GM12878 (cell line): Measurements from ENCODE around the gene ISG20. TPM values are rescaled to one million over a fixed set of nuclear protein-coding genes. Genes with fewer than 3 reads are reported as not detected.
"Not testable (repeated sequence)": the region's sequence is repeated elsewhere in the genome, so short reads cannot be mapped to it uniquely, and the experiment has no call there.

Experiments
- ATAC-seq: fragments of 200-7000 bp; cut with Tn5 transposase; 3 replicates; pipeline ENCODE4 v1.9.1; 2020; ENCODE audit warnings: mild to moderate bottlenecking, moderate library complexity
- BruUV-seq: library from RNA; stranded (reverse); fragments of 400-500 nt; replicated peaks from 2 replicates; lab custom pipeline; 2021; lab: Mats Ljungman, UMichigan
- CTCF ChIA-PET: fragments of 300-600 bp; sonication (Branson Sonifier 250); formaldehyde crosslinking; extraction: SDS; loops from one replicate; lab custom pipeline; 2021; ENCODE audit warnings: inconsistent platforms; lab: Yijun Ruan, JAX
- POLR2A ChIA-PET: fragments of 350-600 bp; formaldehyde crosslinking; extraction: SDS; loops from one replicate; lab custom pipeline; 2021; ENCODE audit warnings: inconsistent platforms; lab: Charles Lee
- RAD21 ChIA-PET: fragments of 300-600 bp; sonication (Branson Sonifier 250); formaldehyde crosslinking; loops from one replicate; lab custom pipeline; 2023; ENCODE audit warnings: antibody characterized with exemption; ENCODE audit not compliant: unreplicated experiment; lab: Charles Lee
- SMC1A ChIA-PET: fragments of 300-600 bp; sonication (Branson Sonifier 250); formaldehyde crosslinking; loops from one replicate; lab custom pipeline; 2023; ENCODE audit not compliant: unreplicated experiment, uncharacterized antibody; lab: Charles Lee
- DNase-seq: peaks from one replicate; pipeline ENCODE4 v3.0.0-alpha.2; 2011; ENCODE audit warnings: low read depth, low spot score
- FAIRE-seq: peaks from 3 replicates; lab custom pipeline; 2011; peaks lifted over from hg19 to GRCh38; lab: Jason Lieb, UNC
- H2AFZ ChIP-seq: 2 replicates; pipeline ENCODE4 v1.6.0; 2011; ENCODE audit warnings: low read depth, low read length, control low read depth; ENCODE audit not compliant: control insufficient read depth
- H3K27ac ChIP-seq: 2 replicates; pipeline ENCODE4 v1.5.1; 2011; ENCODE audit warnings: control low read depth; ENCODE audit not compliant: control insufficient read depth, insufficient read depth
- H3K27me3 ChIP-seq, 2 experiments: replicated peaks in 1 of 2; 2 replicates each; pipeline versions ENCODE4 v1.6.0 to v1.6.1; 2011; ENCODE audit warnings: low read length in 1 of 2; ENCODE audit not compliant: control insufficient read depth in 2 of 2, insufficient read depth in 2 of 2
- H3K36me3 ChIP-seq, 2 experiments: 2 replicates each; pipeline ENCODE4 v1.5.1; 2011; ENCODE audit warnings: low read length in 1 of 2; ENCODE audit not compliant: control insufficient read depth in 2 of 2, insufficient read depth in 2 of 2
- H3K4me1 ChIP-seq: 2 replicates; pipeline ENCODE4 v1.6.1; 2011; ENCODE audit warnings: mild to moderate bottlenecking, low read length, moderate library complexity, mixed read lengths; ENCODE audit not compliant: control insufficient read depth, insufficient read depth
- H3K4me2 ChIP-seq: 2 replicates; pipeline ENCODE4 v1.6.0; 2011; ENCODE audit warnings: control low read depth; ENCODE audit not compliant: control insufficient read depth, insufficient read depth
- H3K4me3 ChIP-seq: fragments of 200-600 bp; sonication (generic); 2 replicates; pipeline ENCODE4 v1.5.1; 2016
- H3K79me2 ChIP-seq: 2 replicates; pipeline ENCODE4 v1.6.0; 2011; ENCODE audit warnings: low read length; ENCODE audit not compliant: control insufficient read depth, insufficient read depth
- H3K9ac ChIP-seq: 2 replicates; pipeline ENCODE4 v1.8.0; 2011; ENCODE audit warnings: low read length, control low read depth, mixed read lengths; ENCODE audit not compliant: control insufficient read depth, insufficient read depth
- H3K9me3 ChIP-seq: replicated peaks from 3 replicates; pipeline ENCODE4 v1.5.1; 2011; ENCODE audit warnings: mild to moderate bottlenecking, low read length; ENCODE audit not compliant: control insufficient read depth, insufficient read depth
- H4K20me1 ChIP-seq: 2 replicates; pipeline ENCODE4 v1.6.0; 2011; ENCODE audit not compliant: control insufficient read depth, insufficient read depth
- HCFC1 ChIP-seq: fragments of 150-350 bp; IDR thresholded peaks from 2 replicates; pipeline ENCODE4 v1.6.1; 2014; ENCODE audit warnings: low read length
- IRF3 ChIP-seq: fragments of 450-650 bp; IDR thresholded peaks from 2 replicates; pipeline ENCODE4 v1.6.1; 2014; ENCODE audit warnings: mild to moderate bottlenecking
- KLF5 ChIP-seq: fragments of 450-650 bp; IDR thresholded peaks from 2 replicates; pipeline ENCODE4 v1.6.1; 2014; ENCODE audit warnings: mild to moderate bottlenecking; ENCODE audit not compliant: partially characterized antibody
- NFIC ChIP-seq: IDR thresholded peaks from 2 replicates; pipeline ENCODE4 v1.6.1; 2012; ENCODE audit warnings: low read depth, mild to moderate bottlenecking, inconsistent platforms, low read length, moderate library complexity
- NR2C1 ChIP-seq: fragments of 450-650 bp; IDR thresholded peaks from 2 replicates; pipeline ENCODE4 v1.6.1; 2017; ENCODE audit warnings: antibody characterized with exemption, mild to moderate bottlenecking, moderate library complexity
- NRF1 ChIP-seq: conservative IDR thresholded peaks from 2 replicates; pipeline ENCODE4 v1.6.1; 2011; ENCODE audit warnings: mild to moderate bottlenecking, low read depth, low read length, improper control_type of control experiment
- POLR2A ChIP-seq: IDR thresholded peaks from 2 replicates; pipeline ENCODE4 v1.6.1; 2011; ENCODE audit warnings: low read depth, mild to moderate bottlenecking, low read length
- POU2F2 ChIP-seq: IDR thresholded peaks from 3 replicates; pipeline ENCODE4 v1.6.1; 2011; ENCODE audit warnings: low read depth, mild to moderate bottlenecking, low read length, borderline replicate concordance
- STAT1 ChIP-seq: fragments of 450-650 bp; conservative IDR thresholded peaks from 2 replicates; pipeline ENCODE4 v1.6.1; 2014; ENCODE audit warnings: antibody characterized with exemption, mild to moderate bottlenecking
- TARDBP ChIP-seq: IDR thresholded peaks from 2 replicates; pipeline ENCODE4 v1.6.1; 2016; ENCODE audit warnings: borderline replicate concordance
- ZNF274 ChIP-seq: IDR thresholded peaks from one replicate; pipeline ENCODE4 v1.8.0; 2011; ENCODE audit not compliant: insufficient read length, insufficient read depth
- WGBS: methylation state at CpG from one replicate; pipeline ENCODE4 v1.1.6; 2016; ENCODE audit warnings: low lambda C conversion rate; ENCODE audit not compliant: insufficient replicate concordance, insufficient coverage; ENCODE audit errors: missing lambda C conversion rate; 5-methylcytosine and 5-hydroxymethylcytosine counted together
- in situ Hi-C: fragments of 300-500 bp; cut with MboI; formaldehyde crosslinking; loops from 9 replicates; pipeline ENCODE4 v1.14.3; 2018; ENCODE audit warnings: mixed read lengths
- intact Hi-C: fragments of 100-400 bp; cut with micrococcal nuclease; formaldehyde crosslinking; loops from one replicate; pipeline ENCODE4 v1.14.2; 2022; ENCODE audit not compliant: unreplicated experiment
- polyA plus RNA-seq, 11 experiments: library from polyadenylated mRNA; depleted of rRNA in 4 of 11; unstranded in 6 of 11; stranded (reverse) in 5 of 11; fragments of >200 nt; fragmentation: Nextera tagmentation in 4 of 11; fragmentation: Illumina TruSeq in 1 of 11; extraction: Ambion mirVana in 4 of 11; extraction: Trizol in 1 of 11; gene quantifications; 1 replicate in 1 of 11; 2 replicates in 10 of 11; pipeline versions ENCODE4 v1.2.1 to v1.2.3, GENCODE V29; 2011 to 2016; ENCODE audit warnings: inconsistent platforms in 2 of 11, missing spikeins in 2 of 11, low read depth in 1 of 11
- total RNA-seq, 4 experiments: library from RNA; depleted of rRNA in 3 of 4; stranded (reverse); fragments of >200 nt in 3 of 4; fragmentation: Illumina TruSeq in 1 of 4; extraction: Trizol in 1 of 4; gene quantifications; 2 replicates each; pipeline versions ENCODE4 v1.2.1 to v1.2.3, GENCODE V29; 2013 to 2021

ISG20 gene
- total and polyA plus RNA-seq, 10 of the 15 experiments (the other 5 are each of a cell fraction or from before 2014, with no cell fraction given), result 23.4 to 210 (median 85.9) TPM

GRCh38 chr15:88630798-88631463 lies 7.9 kb upstream of the ISG20 start (continued):
- TF ChIP-seq NR2C1 (no peak), HCFC1 (no peak), NRF1 (no peak), IRF3 (no peak), TARDBP (no peak), STAT1 (no peak), POU2F2 (no peak), KLF5 (no peak), ZNF274 (no peak)

DNA sequence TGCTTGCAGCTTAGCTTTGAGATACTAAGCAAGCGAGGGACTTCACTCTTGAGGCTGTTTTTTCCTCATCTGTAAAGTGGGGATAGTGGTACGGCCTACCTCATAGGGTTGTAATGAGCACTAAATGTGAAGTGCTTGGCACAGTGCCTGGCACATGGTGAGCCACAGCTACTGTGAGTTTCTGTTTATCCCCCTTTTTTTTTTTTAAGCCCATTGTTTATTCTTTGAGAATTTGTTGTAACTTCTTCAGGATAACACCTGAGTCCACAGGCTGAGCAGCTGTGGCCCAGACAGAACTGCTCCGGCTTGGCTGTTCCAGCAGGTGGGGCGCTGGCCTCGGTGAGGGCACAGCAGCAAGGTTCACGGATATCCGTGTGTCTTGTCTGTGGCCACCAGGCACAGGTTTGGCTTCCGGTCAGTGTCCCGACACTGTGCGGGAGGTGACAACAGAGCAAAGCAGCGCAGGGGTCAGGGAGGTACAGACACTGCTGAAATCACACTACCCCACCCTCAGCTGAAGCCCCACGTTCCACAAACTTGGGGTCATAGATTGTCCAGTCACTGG lies 7.3 kb upstream of the ISG20 start:
- intact Hi-C loops, result no loop called here
- Histone ChIP-seq H3K4me1 (peaks cover 61% of the 10 kb centered on the region), H3K4me3 (no peak overlapping the region), H3K9me3 (no peaks in the 10 kb centered on the region), H2AFZ (no peak overlapping the region), H3K79me2 (peaks cover 48% of the 10 kb centered on the region), H3K27me3 (no peaks in the 10 kb centered on the region), H3K9ac (no peak overlapping the region), H4K20me1 (peaks cover 12% of the 10 kb centered on the region), H3K4me2 (no peak overlapping the region), H3K36me3 (peaks cover 27 to 34% of the 10 kb centered on the region in 2 experiments), H3K27ac (no peak overlapping the region)
- TF ChIP-seq POLR2A (peak; percentile 63), NFIC (no peak)
- in situ Hi-C loops, result no loop called here
- SMC1A ChIA-PET, result interaction anchor here (0.9 to 5.6 kb wide), 5 partner anchors 7 to 459 kb away, joined by 3 to 35 read pairs (median 4); no protein-coding TSS in a partner anchor
- BruUV-seq, result no TSS peak
- RAD21 ChIA-PET, result interaction anchor here (2.5 kb wide), 1 partner anchor 7 kb away, joined by 6 read pairs; no protein-coding TSS in a partner anchor
- no peak for DNase-seq
- FAIRE-seq, result no peak
- no peak for ATAC-seq
- CTCF ChIA-PET, result interaction anchor here (1.0 to 2.6 kb wide), 4 partner anchors 7 to 131 kb away, joined by 3 to 20 read pairs (median 8); no protein-coding TSS in a partner anchor
- POLR2A ChIA-PET, result interaction anchor here (1.2 to 2.3 kb wide), 2 partner anchors 10 to 25 kb away, joined by 3 to 8 read pairs; partner anchors contain the start of gene AEN
- WGBS, result 95% methylated on average over 12 of the region's 12 CpGs

GRCh38 chr15:88632797-88633196 lies 6.0 kb upstream of the ISG20 start:
- POLR2A ChIA-PET, BruUV-seq: not testable (repeated sequence)
- H3K4me1 ChIP-seq, result peaks cover 61% of the 10 kb centered on the region

More at GRCh38 chr15:88632797-88633196, 6.0 kb upstream of the ISG20 start:
- ChIA-PET RAD21 (interaction anchor here (2.5 kb wide), 1 partner anchor 9 kb away, joined by 6 read pairs; no protein-coding TSS in a partner anchor), CTCF (interaction anchor here (0.8 to 2.6 kb wide), 5 partner anchors 8 to 69 kb away, joined by 3 to 20 read pairs (median 8); no protein-coding TSS in a partner anchor), SMC1A (interaction anchor here (0.9 to 5.6 kb wide), 6 partner anchors 9 to 64 kb away, joined by 3 to 35 read pairs (median 4); no protein-coding TSS in a partner anchor)
- intact Hi-C loops, DNase-seq, H3K4me3 ChIP-seq, H3K4me2 ChIP-seq, H3K27ac ChIP-seq, H2AFZ ChIP-seq, H3K9me3 ChIP-seq, ATAC-seq, H3K27me3 ChIP-seq, FAIRE-seq, in situ Hi-C loops, H4K20me1 ChIP-seq, H3K9ac ChIP-seq: not testable (repeated sequence)
- WGBS, result 58% methylated on average over 7 of the region's 7 CpGs
- peaks cover 18 to 32% of the 10 kb centered on the region in 2 experiments; a peak in 3 of 4 replicates for H3K36me3 ChIP-seq
- H3K79me2 ChIP-seq, result peaks cover 37% of the 10 kb centered on the region
